ENCODE data around the gene NELFA.

Gene NELFA

DNA sequence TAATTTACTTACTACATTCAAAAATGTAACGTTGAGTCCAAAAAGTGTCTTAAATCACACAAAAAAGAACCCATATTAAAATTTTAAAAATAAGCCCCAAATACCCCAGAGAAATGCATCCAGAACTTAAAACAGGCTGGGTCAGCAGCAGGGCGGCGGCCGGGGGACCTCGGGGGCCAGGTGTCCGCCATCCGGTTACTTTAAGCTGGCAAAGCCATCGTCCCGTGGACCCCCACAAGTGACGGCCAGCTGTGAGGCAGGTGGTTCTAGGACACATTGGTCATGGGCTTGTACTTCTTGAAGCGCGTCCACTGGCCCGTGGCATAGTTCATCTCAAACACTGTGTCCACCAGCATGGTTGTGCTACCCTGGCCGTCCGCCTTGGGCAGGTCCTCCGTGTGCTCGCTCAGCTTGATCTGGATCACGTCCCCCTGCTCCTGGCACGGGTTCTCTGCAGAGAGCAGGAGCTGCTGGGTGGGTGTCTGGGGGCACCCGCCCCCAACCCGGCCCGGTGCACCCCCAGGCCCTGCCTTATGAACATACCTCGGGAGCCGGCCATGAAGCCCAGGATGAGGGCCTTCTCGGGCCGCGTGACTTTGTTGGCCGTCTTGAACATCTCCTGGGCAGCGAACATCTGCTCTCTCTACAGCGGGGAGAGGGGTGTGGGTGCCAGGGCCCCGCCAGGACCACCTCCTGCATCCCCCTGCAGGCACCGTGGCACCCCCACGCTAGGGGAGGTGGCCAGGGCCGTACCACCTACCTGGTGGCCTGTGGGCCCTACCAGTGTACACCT is 25.5 kb downstream of the NELFA start:
- H3K4me1 Mint-ChIP-seq (ENCODE audit: low read depth), result no peaks in the 10 kb centered on the region
- no peak overlapping the region for H3K27ac Mint-ChIP-seq
- no peaks in the 10 kb centered on the region for H3K9me3 Mint-ChIP-seq (ENCODE audit: low read depth)
- H3K4me3 Mint-ChIP-seq, result no peak overlapping the region
- H3K27me3 Mint-ChIP-seq, result no peaks in the 10 kb centered on the region
- peaks cover 8% of the 10 kb centered on the region for H3K36me3 Mint-ChIP-seq

DNA sequence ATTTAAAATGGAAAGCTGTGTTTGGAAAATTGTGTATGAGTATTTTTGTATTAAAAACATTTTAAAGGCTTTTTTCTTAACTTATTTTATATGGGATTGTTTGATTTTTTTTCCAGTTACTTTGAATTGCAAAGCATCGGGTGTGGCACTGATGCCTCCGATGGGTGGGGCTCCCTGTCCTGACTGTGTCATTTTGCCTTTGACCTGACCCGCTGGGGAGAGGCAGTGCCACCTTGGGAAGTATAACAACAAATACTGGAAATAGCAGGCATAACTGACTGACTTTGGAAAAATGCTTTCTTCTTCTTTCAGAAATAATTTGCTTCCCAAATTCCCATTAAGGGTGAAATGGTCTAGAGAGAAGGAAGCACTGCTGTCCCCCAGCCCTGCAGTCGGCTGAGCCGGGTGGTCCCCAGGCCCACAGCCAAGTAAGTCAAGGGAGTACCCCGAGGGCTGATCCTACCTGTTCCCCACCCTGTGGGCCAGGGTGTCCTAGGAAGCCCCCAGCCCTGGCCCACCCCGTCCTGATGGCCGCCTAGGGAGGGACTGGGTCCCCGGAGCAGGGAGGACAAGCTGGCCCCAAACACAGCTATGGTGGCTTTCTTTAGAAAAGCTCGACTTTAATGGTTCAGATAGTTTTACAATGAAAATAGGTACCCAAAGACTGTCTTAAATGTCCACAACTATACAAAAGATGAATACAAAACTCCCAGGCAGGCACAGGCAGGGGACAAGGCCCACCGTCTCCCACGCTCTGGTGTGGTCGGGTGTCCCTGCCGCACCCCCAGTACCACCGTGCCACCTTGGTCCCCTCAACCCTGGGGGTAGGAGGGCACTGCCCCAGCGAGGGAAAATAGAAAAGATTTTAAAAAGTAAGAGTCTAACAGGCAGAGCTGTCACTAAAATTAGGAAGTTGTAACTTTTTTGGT is 26.4 kb downstream of the NELFA start:
- no peak overlapping the region for H3K27ac Mint-ChIP-seq
- H3K36me3 Mint-ChIP-seq, result peaks cover 8% of the 10 kb centered on the region
- H3K4me1 Mint-ChIP-seq (ENCODE audit: low read depth), result no peaks in the 10 kb centered on the region
- no peaks in the 10 kb centered on the region for H3K27me3 Mint-ChIP-seq
- no peaks in the 10 kb centered on the region for H3K9me3 Mint-ChIP-seq (ENCODE audit: low read depth)
- H3K4me3 Mint-ChIP-seq, result no peak overlapping the region

DNA sequence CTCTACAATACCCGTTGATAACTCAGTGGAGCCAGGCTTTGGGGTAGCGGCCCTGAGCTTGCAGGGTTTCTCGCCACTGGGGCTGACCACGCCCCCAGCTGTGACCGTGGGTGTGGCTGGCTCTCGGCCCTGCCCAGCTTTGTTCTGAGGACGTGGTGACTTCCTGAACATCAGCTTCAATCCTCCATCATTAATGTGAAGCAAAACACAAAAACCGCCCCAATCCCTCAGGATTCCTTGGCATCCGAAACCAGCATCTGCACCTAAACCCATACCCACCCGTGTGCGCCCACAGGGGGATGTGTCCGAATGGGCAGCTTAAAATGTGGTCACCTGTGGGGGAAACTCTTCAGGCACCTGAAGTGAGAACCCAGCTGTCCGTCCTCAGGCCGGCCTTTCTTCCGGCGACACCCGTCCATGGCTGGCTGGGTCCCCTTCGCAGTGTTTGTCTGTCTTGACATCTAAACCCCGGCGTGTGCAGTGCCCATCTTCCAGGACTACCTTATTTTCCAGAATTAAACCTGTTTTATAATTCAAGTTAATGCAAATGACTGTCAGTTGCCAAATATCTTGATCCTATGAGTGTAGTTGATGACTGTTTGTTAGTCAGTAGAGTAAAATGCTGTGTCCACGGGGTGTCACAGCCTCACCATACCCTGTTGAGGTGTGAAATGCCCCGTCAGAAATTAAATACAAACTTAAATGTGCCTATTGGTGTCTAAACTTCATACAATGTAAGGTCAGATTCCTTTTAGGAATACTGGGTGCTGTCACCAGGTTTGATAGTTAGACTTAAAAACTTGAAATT is 27.3 kb downstream of the NELFA start:
- Mint-ChIP-seq H3K4me3 (no peak overlapping the region), H3K27ac (peak overlapping the region; percentile 3)

DNA sequence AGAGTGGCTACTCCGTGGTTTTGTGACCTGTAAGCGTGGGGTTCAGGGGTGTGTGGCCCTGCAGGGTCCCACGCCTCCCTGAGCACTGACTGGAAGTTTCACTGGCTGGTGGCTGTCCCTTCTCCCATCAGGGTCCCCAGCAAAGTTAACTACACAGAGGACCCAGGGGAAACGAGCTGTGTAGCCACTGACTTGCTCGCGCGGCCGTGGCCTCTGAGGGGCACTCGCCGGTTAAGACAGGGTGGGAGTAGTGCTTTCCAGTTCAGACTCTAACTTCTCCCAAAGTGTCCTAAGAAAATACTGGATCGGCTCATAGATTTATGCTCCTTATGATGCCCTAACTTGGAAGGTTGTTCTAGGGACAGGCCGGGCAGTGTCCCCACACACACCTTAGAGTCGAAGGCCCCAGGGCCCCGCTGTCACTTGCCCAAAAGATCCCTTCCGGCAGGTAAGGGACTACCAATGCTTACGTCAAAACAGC is 28.2 kb downstream of the NELFA start:
- peak overlapping the region; percentile 10 for H3K27ac Mint-ChIP-seq
- peaks cover 8% of the 10 kb centered on the region for H3K36me3 Mint-ChIP-seq
- no peaks in the 10 kb centered on the region for H3K4me1 Mint-ChIP-seq (ENCODE audit: low read depth)
- no peak overlapping the region for H3K4me3 Mint-ChIP-seq
- no peaks in the 10 kb centered on the region for H3K27me3 Mint-ChIP-seq
- H3K9me3 Mint-ChIP-seq (ENCODE audit: low read depth), result no peaks in the 10 kb centered on the region

More for the DNA sequence above, 27.3 kb downstream of the NELFA start:
- Mint-ChIP-seq H3K36me3 (peaks cover 8% of the 10 kb centered on the region), H3K27me3 (no peaks in the 10 kb centered on the region), H3K4me1 (ENCODE audit: low read depth) (no peaks in the 10 kb centered on the region), H3K9me3 (ENCODE audit: low read depth) (no peaks in the 10 kb centered on the region)

DNA sequence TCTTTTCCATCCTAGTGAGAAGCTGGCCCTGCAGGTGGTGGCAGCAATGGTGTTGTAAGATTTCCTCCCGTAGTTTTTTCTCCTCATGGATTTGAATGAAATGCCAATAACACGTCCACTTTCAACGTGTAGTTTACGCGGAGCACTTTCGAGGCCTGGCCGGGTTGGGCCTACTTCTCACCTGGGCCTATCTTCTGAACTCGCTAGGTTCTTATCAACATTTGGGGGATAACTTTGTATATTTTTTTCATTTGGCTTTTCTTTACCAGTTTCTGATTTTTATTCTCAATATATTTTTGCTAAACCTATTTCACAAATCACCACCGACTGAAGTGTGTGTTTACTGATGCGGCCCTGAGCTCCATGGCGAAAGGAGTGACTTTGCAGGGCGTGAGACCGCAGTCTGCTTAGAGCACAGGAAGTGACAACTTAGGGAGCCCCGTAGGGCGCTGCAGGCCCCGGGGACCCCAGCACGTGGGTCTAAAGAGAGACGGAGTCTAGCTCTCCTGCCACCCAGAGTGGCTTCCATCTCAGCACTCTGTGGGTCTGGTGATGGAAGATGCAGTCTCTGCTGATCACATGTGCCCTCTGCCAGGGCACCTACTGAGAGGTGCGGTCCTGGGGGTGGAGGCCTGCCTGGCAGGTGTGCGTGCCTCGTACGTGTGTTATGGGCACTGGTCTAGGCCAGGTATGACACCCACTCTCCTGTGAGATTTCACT is 29.1 kb downstream of the NELFA start:
- no peaks in the 10 kb centered on the region for H3K27me3 Mint-ChIP-seq
- no peak overlapping the region for H3K4me3 Mint-ChIP-seq
- H3K36me3 Mint-ChIP-seq, result peaks cover 8% of the 10 kb centered on the region
- H3K9me3 Mint-ChIP-seq (ENCODE audit: low read depth), result no peaks in the 10 kb centered on the region
- H3K27ac Mint-ChIP-seq, result peak overlapping the region; percentile 25
- no peaks in the 10 kb centered on the region for H3K4me1 Mint-ChIP-seq (ENCODE audit: low read depth)

DNA sequence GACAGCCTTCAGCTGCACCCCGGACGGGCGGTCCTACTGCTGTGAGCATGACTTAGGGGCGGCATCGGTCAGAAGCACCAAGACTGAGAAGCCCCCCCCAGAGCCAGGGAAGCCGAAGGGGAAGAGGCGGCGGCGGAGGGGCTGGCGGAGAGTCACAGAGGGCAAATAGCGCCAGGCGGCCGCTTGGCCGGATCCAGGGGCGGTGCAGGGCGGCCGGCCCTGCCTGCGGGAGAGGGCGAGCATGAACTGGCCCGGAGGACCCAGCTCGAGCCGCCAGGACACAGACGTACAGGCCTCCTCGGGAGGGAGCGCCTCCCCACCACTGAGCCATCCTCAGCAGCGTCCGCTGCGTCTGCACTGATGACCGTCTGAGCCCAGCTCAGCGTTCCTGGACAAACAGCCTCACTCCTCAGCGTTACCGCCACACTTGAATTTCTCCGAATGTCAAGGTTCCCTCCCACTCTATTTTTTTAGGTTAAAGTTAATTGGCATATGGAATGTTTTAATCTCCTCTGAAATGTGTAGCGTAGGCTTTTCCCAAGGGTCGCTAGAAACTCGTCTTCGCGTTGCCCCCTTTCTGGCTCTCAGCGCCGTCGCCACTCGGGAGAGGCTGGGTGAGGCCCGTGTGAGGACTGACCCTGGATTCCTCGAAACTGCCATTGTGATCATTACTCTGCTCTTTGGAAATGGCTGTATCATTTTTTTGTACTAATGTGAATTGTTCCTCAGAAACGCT is 29.9 kb downstream of the NELFA start:
- Mint-ChIP-seq H3K4me3 (no peak overlapping the region), H3K9me3 (ENCODE audit: low read depth) (no peaks in the 10 kb centered on the region), H3K36me3 (peaks cover 8% of the 10 kb centered on the region), H3K27me3 (no peaks in the 10 kb centered on the region), H3K4me1 (ENCODE audit: low read depth) (no peaks in the 10 kb centered on the region), H3K27ac (peak overlapping the region; percentile 23)

DNA sequence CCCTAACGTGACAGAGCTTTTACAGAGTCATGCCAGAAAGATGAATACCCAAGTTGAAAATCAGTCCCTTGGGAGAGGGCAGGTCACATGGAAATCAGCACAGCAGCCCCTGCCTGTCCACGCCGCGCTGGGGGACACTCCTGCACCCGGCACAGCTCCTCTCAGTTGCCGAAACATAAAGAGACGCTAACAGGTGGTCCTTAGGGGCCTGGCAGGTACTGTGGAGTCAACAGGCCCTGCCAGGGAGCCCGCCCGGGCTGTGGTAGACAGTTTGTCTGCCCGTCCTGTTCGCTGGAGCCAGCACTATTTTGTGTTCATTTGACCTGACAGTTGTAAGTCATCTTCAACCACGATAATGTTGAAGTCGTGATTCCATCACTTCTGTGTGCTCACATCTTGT is 30.5 kb downstream of the NELFA start:
- no peak overlapping the region for H3K4me3 Mint-ChIP-seq
- H3K27me3 Mint-ChIP-seq, result no peaks in the 10 kb centered on the region
- peaks cover 8% of the 10 kb centered on the region for H3K36me3 Mint-ChIP-seq
- no peaks in the 10 kb centered on the region for H3K9me3 Mint-ChIP-seq (ENCODE audit: low read depth)
- no peak overlapping the region for H3K27ac Mint-ChIP-seq
- no peaks in the 10 kb centered on the region for H3K4me1 Mint-ChIP-seq (ENCODE audit: low read depth)

DNA sequence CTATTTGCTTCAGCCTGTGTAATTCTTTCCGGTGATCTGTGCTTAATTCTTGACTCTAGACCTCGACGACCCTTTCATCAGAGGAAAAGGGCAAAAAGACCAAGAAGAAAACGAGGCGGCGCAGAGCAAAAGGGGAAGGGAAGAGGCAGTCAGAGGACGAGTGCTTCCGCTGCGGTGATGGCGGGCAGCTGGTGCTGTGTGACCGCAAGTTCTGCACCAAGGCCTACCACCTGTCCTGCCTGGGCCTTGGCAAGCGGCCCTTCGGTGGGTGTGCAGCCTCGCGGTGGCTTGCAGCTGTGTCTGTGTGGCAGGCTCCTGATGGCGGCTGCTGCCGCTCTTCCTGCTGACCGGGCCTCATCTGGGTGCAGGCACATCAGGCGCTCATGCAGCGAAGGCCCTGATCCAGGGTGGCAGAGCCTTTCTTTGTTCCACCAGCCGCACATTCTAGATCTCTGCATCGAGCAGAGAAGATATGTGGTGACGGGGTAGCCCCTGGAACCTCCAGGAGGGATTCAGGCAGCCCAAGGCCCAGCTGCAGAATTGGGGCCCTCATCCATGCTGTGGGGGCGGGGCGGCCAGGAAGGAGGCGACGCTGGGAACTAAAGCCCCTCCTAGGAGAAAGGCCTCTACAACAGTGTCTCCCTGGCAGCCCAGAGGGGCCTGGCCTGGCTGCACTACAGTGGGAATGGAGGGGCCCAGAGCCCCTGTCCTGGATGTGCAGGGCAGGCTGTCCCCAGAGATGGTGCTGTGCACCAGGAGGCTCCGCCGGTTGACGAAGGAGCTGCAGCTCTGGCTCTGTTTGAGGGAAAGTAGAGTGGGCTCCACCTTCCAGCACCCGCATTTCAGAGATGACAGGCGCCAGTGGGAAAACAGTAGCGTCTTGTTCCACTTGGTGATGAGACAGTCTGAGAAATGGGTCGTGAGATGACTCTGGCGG is 32.1 kb downstream of the NELFA start:
- no peaks in the 10 kb centered on the region for H3K27me3 Mint-ChIP-seq
- no peak overlapping the region for H3K4me3 Mint-ChIP-seq
- no peaks in the 10 kb centered on the region for H3K9me3 Mint-ChIP-seq (ENCODE audit: low read depth)
- H3K4me1 Mint-ChIP-seq (ENCODE audit: low read depth), result no peaks in the 10 kb centered on the region
- no peak overlapping the region for H3K27ac Mint-ChIP-seq
- H3K36me3 Mint-ChIP-seq, result peaks cover 5% of the 10 kb centered on the region

DNA sequence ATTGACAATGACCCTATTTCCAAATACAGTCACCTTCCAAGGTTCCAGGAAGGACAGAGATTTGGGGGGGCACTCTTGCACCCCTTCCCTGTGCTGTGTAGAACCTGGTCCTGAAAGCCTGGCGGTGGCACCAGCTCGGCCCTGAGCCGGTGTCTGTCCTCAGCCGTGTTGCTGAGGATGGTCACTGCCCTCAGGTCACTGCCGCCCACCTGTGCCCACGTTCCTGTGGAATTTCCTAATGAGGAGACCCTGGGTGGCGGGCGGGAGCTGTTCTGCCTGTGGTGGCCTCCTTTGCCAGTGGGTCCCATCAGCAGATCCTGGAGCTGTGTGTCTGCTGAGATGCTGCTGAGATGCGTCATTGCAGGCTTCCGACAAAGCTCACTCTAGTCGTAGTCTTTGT is 32.9 kb downstream of the NELFA start:
- Mint-ChIP-seq H3K27me3 (no peaks in the 10 kb centered on the region), H3K9me3 (ENCODE audit: low read depth) (no peaks in the 10 kb centered on the region), H3K4me1 (ENCODE audit: low read depth) (no peaks in the 10 kb centered on the region), H3K36me3 (peaks cover 5% of the 10 kb centered on the region), H3K4me3 (no peak overlapping the region), H3K27ac (no peak overlapping the region)

DNA sequence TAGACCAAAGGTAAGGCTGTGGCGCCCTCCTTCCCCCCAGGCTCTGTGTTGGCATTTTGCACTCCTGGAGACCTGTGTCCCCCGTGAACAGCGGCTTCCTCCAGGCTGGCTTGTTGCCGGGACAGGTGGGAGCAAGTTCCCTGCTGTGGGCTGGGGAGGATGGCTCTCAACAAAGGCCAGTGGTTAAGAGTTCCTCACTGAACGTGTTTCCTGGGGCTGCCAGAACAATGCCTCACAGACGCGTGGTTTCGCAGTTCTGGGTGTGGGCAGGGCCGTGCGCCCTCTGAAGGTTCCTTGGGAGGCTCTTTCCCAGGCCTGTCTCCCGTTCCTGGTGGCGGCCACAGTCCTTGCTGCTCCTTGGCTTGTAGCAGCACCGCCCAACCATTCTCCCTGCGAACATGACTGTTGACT is 33.4 kb downstream of the NELFA start:
- H3K36me3 Mint-ChIP-seq, result peaks cover 5% of the 10 kb centered on the region
- H3K4me3 Mint-ChIP-seq, result no peak overlapping the region
- no peaks in the 10 kb centered on the region for H3K4me1 Mint-ChIP-seq (ENCODE audit: low read depth)

DNA sequence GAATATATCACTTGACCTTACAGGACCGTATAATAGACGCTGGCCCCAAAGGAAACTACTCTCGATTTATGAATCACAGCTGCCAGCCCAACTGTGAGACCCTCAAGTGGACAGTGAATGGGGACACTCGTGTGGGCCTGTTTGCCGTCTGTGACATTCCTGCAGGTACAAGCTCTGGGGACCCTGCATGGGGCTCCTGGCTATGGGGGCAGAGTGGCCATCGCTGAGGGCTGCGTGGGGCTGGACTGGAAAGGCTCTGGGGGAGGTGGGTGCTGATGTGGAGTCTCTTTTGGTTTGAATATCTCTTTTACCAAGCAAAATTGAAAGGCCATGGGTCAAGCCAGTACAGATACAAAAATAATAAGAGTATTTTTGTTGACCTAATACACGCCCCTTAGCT is 33.9 kb downstream of the NELFA start:
- no peaks in the 10 kb centered on the region for H3K27me3 Mint-ChIP-seq
- H3K36me3 Mint-ChIP-seq, result peaks cover 3% of the 10 kb centered on the region
- no peak overlapping the region for H3K27ac Mint-ChIP-seq

More for the DNA sequence above, 33.4 kb downstream of the NELFA start:
- Mint-ChIP-seq H3K9me3 (ENCODE audit: low read depth) (no peaks in the 10 kb centered on the region), H3K27ac (no peak overlapping the region), H3K27me3 (no peaks in the 10 kb centered on the region)

DNA sequence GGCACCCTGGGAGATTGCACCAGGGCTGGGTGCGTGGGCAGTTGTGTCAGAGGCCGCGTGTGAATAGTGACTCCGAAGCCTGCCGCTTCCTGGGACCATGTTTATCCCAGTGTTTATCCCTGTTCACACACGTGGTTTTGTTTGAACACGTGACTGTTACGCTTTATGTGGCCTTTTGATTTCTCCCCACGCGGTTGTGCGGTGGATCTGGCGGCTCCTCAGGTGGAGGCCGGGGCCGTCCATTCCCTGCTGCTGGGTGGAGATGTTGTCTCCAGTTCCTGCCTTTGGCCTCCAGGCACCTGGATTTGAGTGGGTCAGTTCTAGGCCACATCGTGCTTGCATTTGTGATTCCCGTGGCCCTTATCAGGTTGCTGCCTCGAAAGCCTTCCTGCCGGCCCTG is 35.1 kb downstream of the NELFA start:
- H3K36me3 Mint-ChIP-seq, result no peaks in the 10 kb centered on the region

More for the DNA sequence above, 33.9 kb downstream of the NELFA start:
- Mint-ChIP-seq H3K4me1 (ENCODE audit: low read depth) (no peaks in the 10 kb centered on the region), H3K4me3 (no peak overlapping the region), H3K9me3 (ENCODE audit: low read depth) (no peaks in the 10 kb centered on the region)

DNA sequence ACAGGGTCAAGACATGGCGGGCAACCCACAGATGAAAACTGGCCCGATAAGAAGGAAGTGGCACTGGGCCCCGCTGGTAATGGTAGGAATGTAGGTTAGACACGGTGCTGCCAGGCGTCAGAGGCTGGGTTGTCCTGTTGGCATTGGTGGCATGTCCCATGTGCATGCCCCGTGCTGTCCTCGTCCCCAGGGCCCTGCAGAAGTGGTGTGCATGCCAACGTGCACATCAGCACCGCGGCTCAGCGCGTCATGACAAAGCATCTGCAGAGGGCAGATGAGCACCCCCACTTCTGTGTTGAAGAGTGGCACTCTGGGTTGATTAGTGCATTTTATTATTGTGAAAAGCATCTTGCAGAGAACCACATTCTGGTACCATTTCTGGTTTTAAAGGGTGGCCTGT is 35.6 kb downstream of the NELFA start:
- H3K9me3 Mint-ChIP-seq (ENCODE audit: low read depth), result no peaks in the 10 kb centered on the region
- H3K4me3 Mint-ChIP-seq, result no peak overlapping the region
- no peaks in the 10 kb centered on the region for H3K36me3 Mint-ChIP-seq

More for the DNA sequence above, 35.1 kb downstream of the NELFA start:
- H3K9me3 Mint-ChIP-seq (ENCODE audit: low read depth), result no peaks in the 10 kb centered on the region
- no peak overlapping the region for H3K4me3 Mint-ChIP-seq
- no peak overlapping the region for H3K27ac Mint-ChIP-seq
- no peaks in the 10 kb centered on the region for H3K4me1 Mint-ChIP-seq (ENCODE audit: low read depth)
- H3K27me3 Mint-ChIP-seq, result no peaks in the 10 kb centered on the region

More for the DNA sequence above, 35.6 kb downstream of the NELFA start:
- no peaks in the 10 kb centered on the region for H3K4me1 Mint-ChIP-seq (ENCODE audit: low read depth)
- H3K27me3 Mint-ChIP-seq, result no peaks in the 10 kb centered on the region
- H3K27ac Mint-ChIP-seq, result no peak overlapping the region

Measured in activated naive CD8-positive, alpha-beta T cell (primary cell).